H9 (cell line): ENCODE results near the gene MBP. TPM values are rescaled to one million over a fixed set of nuclear protein-coding genes. Genes with fewer than 3 reads are reported as not detected.

ENCODE experiments used
- DNase-seq: peaks from one replicate; pipeline ENCODE4 v3.0.0-alpha.2; 2017
- H2AFZ ChIP-seq: one replicate; pipeline ENCODE4 v1.6.1; 2013; ENCODE audit warnings: mild to moderate bottlenecking, low read length, control low read depth, moderate library complexity
- H2AK5ac ChIP-seq: 2 replicates; pipeline ENCODE4 v1.6.1; 2013; ENCODE audit warnings: low read length, control low read depth, mixed read lengths; ENCODE audit not compliant: insufficient read length
- H2BK120ac ChIP-seq: one replicate; pipeline ENCODE4 v1.6.1; 2013; ENCODE audit warnings: low read depth, mild to moderate bottlenecking, low read length, control low read depth, inconsistent platforms; ENCODE audit not compliant: poor library complexity, severe bottlenecking
- H2BK12ac ChIP-seq: 2 replicates; pipeline ENCODE4 v1.6.1; 2013; ENCODE audit warnings: low read length, control low read depth, mixed read lengths, low read depth; ENCODE audit not compliant: insufficient read length
- H2BK15ac ChIP-seq: 2 replicates; pipeline ENCODE4 v1.6.1; 2013; ENCODE audit warnings: low read depth, low read length, control low read depth
- H2BK20ac ChIP-seq: one replicate; pipeline ENCODE4 v1.6.1; 2013; ENCODE audit warnings: low read depth, mild to moderate bottlenecking, low read length, control low read depth, inconsistent platforms; ENCODE audit not compliant: poor library complexity, severe bottlenecking
- H2BK5ac ChIP-seq: 2 replicates; pipeline ENCODE4 v1.6.1; 2013; ENCODE audit warnings: low read length, control low read depth, mixed read lengths; ENCODE audit not compliant: insufficient read length
- H3K14ac ChIP-seq: 2 replicates; pipeline ENCODE4 v1.6.1; 2013; ENCODE audit warnings: low read length, control low read depth; ENCODE audit not compliant: insufficient read depth
- H3K18ac ChIP-seq: 2 replicates; pipeline ENCODE4 v1.6.1; 2013; ENCODE audit warnings: low read depth, mild to moderate bottlenecking, mixed read lengths, low read length, control low read depth; ENCODE audit not compliant: insufficient read length
- H3K23ac ChIP-seq: 2 replicates; pipeline ENCODE4 v1.6.1; 2013; ENCODE audit warnings: low read length, control low read depth, mixed read lengths, low read depth; ENCODE audit not compliant: insufficient read length
- H3K23me2 ChIP-seq: 2 replicates; pipeline ENCODE4 v1.6.1; 2013; ENCODE audit warnings: low read depth, mild to moderate bottlenecking, mixed read lengths, low read length, control low read depth; ENCODE audit not compliant: insufficient read length, poor library complexity, severe bottlenecking
- H3K27ac ChIP-seq: 2 replicates; pipeline ENCODE4 v1.5.1; 2013; ENCODE audit warnings: low read length, control low read depth, mixed read lengths, low read depth; ENCODE audit not compliant: insufficient read length
- H3K27me3 ChIP-seq: 2 replicates; pipeline ENCODE4 v1.6.1; 2013; ENCODE audit warnings: low read length, control low read depth, inconsistent platforms; ENCODE audit not compliant: insufficient read depth
- H3K4ac ChIP-seq: 2 replicates; pipeline ENCODE4 v1.6.1; 2013; ENCODE audit warnings: low read depth, mild to moderate bottlenecking, control low read depth, inconsistent platforms, low read length, moderate library complexity
- H3K4me1 ChIP-seq: 2 replicates; pipeline ENCODE4 v1.6.1; 2013; ENCODE audit warnings: low read length, control low read depth, inconsistent platforms; ENCODE audit not compliant: insufficient read depth
- H3K4me2 ChIP-seq: 2 replicates; pipeline ENCODE4 v1.6.1; 2013; ENCODE audit warnings: low read length, control low read depth, mixed read lengths; ENCODE audit not compliant: insufficient read length, insufficient read depth
- H3K56ac ChIP-seq: 2 replicates; pipeline ENCODE4 v1.6.1; 2013; ENCODE audit warnings: low read depth, mild to moderate bottlenecking, mixed read lengths, low read length, control low read depth; ENCODE audit not compliant: insufficient read length
- H3K79me1 ChIP-seq: 2 replicates; pipeline ENCODE4 v1.6.1; 2013; ENCODE audit warnings: low read depth, mild to moderate bottlenecking, moderate library complexity, low read length, control low read depth, inconsistent platforms; ENCODE audit not compliant: insufficient read depth, poor library complexity, severe bottlenecking
- H3K79me2 ChIP-seq: 2 replicates; pipeline ENCODE4 v1.6.1; 2013; ENCODE audit warnings: low read length, control low read depth, inconsistent platforms; ENCODE audit not compliant: insufficient read depth
- H3K9ac ChIP-seq: 2 replicates; pipeline ENCODE4 v1.6.1; 2013; ENCODE audit warnings: low read length, control low read depth, mixed read lengths; ENCODE audit not compliant: insufficient read length; ENCODE audit errors: extremely low read depth
- H3K9me3 ChIP-seq: one replicate; pipeline ENCODE4 v1.6.1; 2013; ENCODE audit warnings: low read depth, low read length, inconsistent platforms; ENCODE audit not compliant: control insufficient read depth
- H3T11ph ChIP-seq: one replicate; pipeline ENCODE4 v1.6.1; 2013; ENCODE audit warnings: mild to moderate bottlenecking, low read length, control low read depth, inconsistent platforms
- H4K20me1 ChIP-seq: one replicate; pipeline ENCODE4 v1.6.1; 2013; ENCODE audit not compliant: control insufficient read depth, insufficient read length, insufficient read depth
- H4K5ac ChIP-seq: 2 replicates; pipeline ENCODE4 v1.6.1; 2013; ENCODE audit warnings: low read depth, mild to moderate bottlenecking, mixed read lengths, low read length, control low read depth; ENCODE audit not compliant: insufficient read length
- H4K8ac ChIP-seq: replicated peaks from 2 replicates; pipeline ENCODE4 v1.6.1; 2013; ENCODE audit warnings: low read length, control low read depth, mixed read lengths, low read depth; ENCODE audit not compliant: insufficient read length
- H4K91ac ChIP-seq: 2 replicates; pipeline ENCODE4 v1.6.1; 2013; ENCODE audit warnings: low read depth, mild to moderate bottlenecking, moderate library complexity, mixed read lengths, low read length, control low read depth; ENCODE audit not compliant: insufficient read length
- H3K27ac Mint-ChIP-seq, 3 experiments: 2 replicates in 2 of 3; 3 replicates in 1 of 3; pipeline ENCODE4 v1.8.0; 2020 to 2021; ENCODE audit warnings: mixed read lengths in 3 of 3, mild to moderate bottlenecking in 1 of 3, moderate library complexity in 1 of 3
- H3K27me3 Mint-ChIP-seq: 2 replicates; pipeline ENCODE4 v1.8.0; 2021; ENCODE audit warnings: low read depth, mild to moderate bottlenecking, moderate library complexity, mixed read lengths
- H3K36me3 Mint-ChIP-seq, 3 experiments: 2 replicates in 2 of 3; 3 replicates in 1 of 3; pipeline ENCODE4 v1.8.0; 2020 to 2021; ENCODE audit warnings: low read depth in 3 of 3, mixed read lengths in 3 of 3; ENCODE audit not compliant: insufficient read depth in 1 of 3
- H3K4me1 Mint-ChIP-seq, 2 experiments: 2 replicates each; pipeline ENCODE4 v1.8.0; 2020; ENCODE audit warnings: mixed read lengths in 2 of 2
- H3K4me3 Mint-ChIP-seq, 2 experiments: 2 replicates in 1 of 2; 3 replicates in 1 of 2; pipeline ENCODE4 v1.8.0; 2020 to 2021; ENCODE audit warnings: mild to moderate bottlenecking in 2 of 2, mixed read lengths in 2 of 2, moderate library complexity in 1 of 2
- H3K9me3 Mint-ChIP-seq, 2 experiments: 2 replicates in 1 of 2; 3 replicates in 1 of 2; pipeline ENCODE4 v1.8.0; 2020; ENCODE audit warnings: mild to moderate bottlenecking in 2 of 2, mixed read lengths in 2 of 2, moderate library complexity in 1 of 2
- CTCF ChIP-seq: fragments of 200-600 bp; sonication (generic); conservative IDR thresholded peaks from 3 replicates; pipeline ENCODE4 v1.8.0; 2021; ENCODE audit warnings: antibody characterized with exemption, mild to moderate bottlenecking
- WGBS: extraction: QIAGEN DNeasy Blood & Tissue Kit; methylation state at CpG from one replicate; pipeline ENCODE4 v1.1.7; 2013; ENCODE audit warnings: missing lambda C conversion rate, low lambda C conversion rate, mixed read lengths; ENCODE audit not compliant: insufficient read length; ENCODE audit errors: extremely low coverage; 5-methylcytosine and 5-hydroxymethylcytosine counted together
- total RNA-seq: library from RNA; stranded (reverse); gene quantifications from 2 replicates; pipeline ENCODE4 v1.2.1, GENCODE V29; 2021

MBP gene
- total RNA-seq, 1 experiment from 2014 or later, result 8.6 TPM

- Mint-ChIP-seq H3K27me3 (peaks cover 14% of the 10 kb centered on the region), H3K4me3 (no peak overlapping the region), H3K36me3 (peaks cover 21 to 32% (median 24%) of the 10 kb centered on the region in 3 experiments), H3K27ac (no peak overlapping the region), H3K9me3 (peaks cover 34 to 36% of the 10 kb centered on the region in 2 experiments), H3K4me1 (no peaks in the 10 kb centered on the region)
- Histone ChIP-seq H3K4me1 (no peaks in the 10 kb centered on the region), H3K79me1 (no peaks in the 10 kb centered on the region), H3T11ph (no peak overlapping the region), H3K9me3 (peaks cover 10% of the 10 kb centered on the region), H4K5ac (no peak overlapping the region), H3K27ac (no peak overlapping the region), H3K4me2 (no peak overlapping the region), H2BK20ac (no peak overlapping the region), H2BK12ac (no peak overlapping the region), H2BK15ac (no peak overlapping the region), H2BK5ac (no peak overlapping the region), H3K27me3 (no peaks in the 10 kb centered on the region), H3K56ac (no peak overlapping the region), H4K20me1 (no peaks in the 10 kb centered on the region), H4K91ac (no peak overlapping the region), H3K23me2 (no peaks in the 10 kb centered on the region), H3K79me2 (no peaks in the 10 kb centered on the region), H3K4ac (no peak overlapping the region), H3K23ac (no peak overlapping the region), H3K18ac (no peak overlapping the region), H3K9ac (no peak overlapping the region), H2AFZ (no peak overlapping the region), H2AK5ac (no peak overlapping the region), H3K14ac (no peak overlapping the region), H2BK120ac (no peak overlapping the region), H4K8ac (no peak overlapping the region)
- no CpG with 5 or more reads among the region's 7 CpGs for WGBS
- TF ChIP-seq CTCF, result no peak
- no peak for DNase-seq
These were observed 8.0 kb upstream of the MBP start for GRCh38 chr18:77140439-77141109.
